Measurements from ENCODE around the gene GORAB. TPM values are rescaled to one million over a fixed set of nuclear protein-coding genes. Genes with fewer than 3 reads are reported as not detected.

The GORAB gene
- total RNA-seq, 1 experiment from 2014 or later = 10.9 TPM

- Histone ChIP-seq H3K27me3 (no peaks in the 10 kb centered on the region), H3K9me3 (replicated peaks) (no peaks in the 10 kb centered on the region), H3K4me3 (peak overlapping the region; percentile 67), H3K36me3 (no peaks in the 10 kb centered on the region), H3K27ac (peak overlapping the region; percentile 82), H3K4me1 (no peaks in the 10 kb centered on the region)
- no peak for DNase-seq
Measured at GRCh38 chr1:170530972-170531757, 801 bp upstream of the GORAB start.

GRCh38 chr1:170533298-170533697 is 1.3 kb downstream of the GORAB start:
- DNase-seq = no peak
- H3K9me3 ChIP-seq (replicated peaks) = no peaks in the 10 kb centered on the region
- H3K4me3 ChIP-seq = peak overlapping the region; percentile 67
- no peaks in the 10 kb centered on the region for H3K36me3 ChIP-seq
- no peaks in the 10 kb centered on the region for H3K4me1 ChIP-seq
- no peak overlapping the region for H3K27ac ChIP-seq
- no peaks in the 10 kb centered on the region for H3K27me3 ChIP-seq

GRCh38 chr1:170534626-170535147 is 2.7 kb downstream of the GORAB start:
- Histone ChIP-seq H3K27ac (no peak overlapping the region), H3K4me1 (no peaks in the 10 kb centered on the region), H3K4me3 (no peak overlapping the region), H3K36me3 (peaks cover 5% of the 10 kb centered on the region; the same call in 1 of the 2 replicates), H3K27me3 (no peaks in the 10 kb centered on the region), H3K9me3 (replicated peaks) (no peaks in the 10 kb centered on the region)
- no peak for DNase-seq

- Histone ChIP-seq H3K4me1 (no peaks in the 10 kb centered on the region), H3K4me3 (no peak overlapping the region), H3K27ac (no peak overlapping the region), H3K36me3 (peaks cover 5% of the 10 kb centered on the region; the same call in 1 of the 2 replicates), H3K9me3 (replicated peaks) (no peaks in the 10 kb centered on the region), H3K27me3 (no peaks in the 10 kb centered on the region)
- DNase-seq = no peak
Measured at GRCh38 chr1:170535418-170535817, 3.5 kb downstream of the GORAB start.

GRCh38 chr1:170536924-170537551 is 5.1 kb downstream of the GORAB start:
- DNase-seq = no peak
- peaks cover 6% of the 10 kb centered on the region for H3K36me3 ChIP-seq
- H3K4me1 ChIP-seq = no peaks in the 10 kb centered on the region
- H3K27me3 ChIP-seq = no peaks in the 10 kb centered on the region
- H3K4me3 ChIP-seq = no peak overlapping the region
- no peaks in the 10 kb centered on the region for H3K9me3 ChIP-seq (replicated peaks)
- no peak overlapping the region for H3K27ac ChIP-seq

GRCh38 chr1:170537798-170538503 is 6.0 kb downstream of the GORAB start:
- Histone ChIP-seq H3K4me3 (no peak overlapping the region), H3K36me3 (peaks cover 15% of the 10 kb centered on the region), H3K4me1 (no peaks in the 10 kb centered on the region), H3K9me3 (replicated peaks) (no peaks in the 10 kb centered on the region), H3K27me3 (no peaks in the 10 kb centered on the region), H3K27ac (no peak overlapping the region)
- DNase-seq = no peak

- Histone ChIP-seq H3K27me3 (no peaks in the 10 kb centered on the region), H3K27ac (no peak overlapping the region), H3K9me3 (replicated peaks) (no peaks in the 10 kb centered on the region), H3K4me3 (no peak overlapping the region), H3K4me1 (no peaks in the 10 kb centered on the region), H3K36me3 (peaks cover 19% of the 10 kb centered on the region)
- no peak for DNase-seq
Measured at GRCh38 chr1:170538687-170539086, 6.7 kb downstream of the GORAB start.

- peaks cover 19% of the 10 kb centered on the region for H3K36me3 ChIP-seq
- H3K27me3 ChIP-seq = no peaks in the 10 kb centered on the region
- no peaks in the 10 kb centered on the region for H3K9me3 ChIP-seq (replicated peaks)
- H3K4me1 ChIP-seq = no peaks in the 10 kb centered on the region
- DNase-seq = no peak
- no peak overlapping the region for H3K4me3 ChIP-seq
- no peak overlapping the region for H3K27ac ChIP-seq
Measured at GRCh38 chr1:170539154-170539553, 7.2 kb downstream of the GORAB start.

- Histone ChIP-seq H3K27ac (no peak overlapping the region), H3K4me3 (no peak overlapping the region), H3K9me3 (replicated peaks) (no peaks in the 10 kb centered on the region), H3K27me3 (no peaks in the 10 kb centered on the region), H3K36me3 (peaks cover 50% of the 10 kb centered on the region), H3K4me1 (no peaks in the 10 kb centered on the region)
- DNase-seq = no peak
Measured at GRCh38 chr1:170544624-170545023, 12.7 kb downstream of the GORAB start.

- no peaks in the 10 kb centered on the region for H3K4me1 ChIP-seq
- DNase-seq = no peak
- no peaks in the 10 kb centered on the region for H3K9me3 ChIP-seq (replicated peaks)
- H3K4me3 ChIP-seq = no peak overlapping the region
- peaks cover 55% of the 10 kb centered on the region for H3K36me3 ChIP-seq
- H3K27ac ChIP-seq = no peak overlapping the region
- H3K27me3 ChIP-seq = no peaks in the 10 kb centered on the region
Measured at GRCh38 chr1:170545476-170545875, 13.5 kb downstream of the GORAB start.

- Histone ChIP-seq H3K4me3 (no peak overlapping the region), H3K27ac (no peak overlapping the region), H3K27me3 (no peaks in the 10 kb centered on the region), H3K4me1 (no peaks in the 10 kb centered on the region), H3K36me3 (peaks cover 60% of the 10 kb centered on the region), H3K9me3 (replicated peaks) (no peaks in the 10 kb centered on the region)
- no peak for DNase-seq
Measured at GRCh38 chr1:170547255-170547654, 15.3 kb downstream of the GORAB start.

- Histone ChIP-seq H3K27me3 (no peaks in the 10 kb centered on the region), H3K9me3 (replicated peaks) (no peaks in the 10 kb centered on the region), H3K27ac (no peak overlapping the region), H3K36me3 (peaks cover 59% of the 10 kb centered on the region), H3K4me3 (no peak overlapping the region), H3K4me1 (no peaks in the 10 kb centered on the region)
- no peak for DNase-seq
Measured at GRCh38 chr1:170548497-170548896, 16.5 kb downstream of the GORAB start.

GRCh38 chr1:170555370-170555769 is 23.4 kb downstream of the GORAB start:
- Histone ChIP-seq H3K4me1 (no peaks in the 10 kb centered on the region), H3K9me3 (replicated peaks) (no peaks in the 10 kb centered on the region), H3K36me3 (peaks cover 22% of the 10 kb centered on the region), H3K27me3 (no peaks in the 10 kb centered on the region), H3K4me3 (no peak overlapping the region), H3K27ac (no peak overlapping the region)
- no peak for DNase-seq

- DNase-seq = no peak
- H3K27me3 ChIP-seq = no peaks in the 10 kb centered on the region
Measured at GRCh38 chr1:170556917-170557316, 25.0 kb downstream of the GORAB start.

GRCh38 chr1:170558731-170559130 is 26.8 kb downstream of the GORAB start:
- 0 out of 2 replicates have a peak, but pooled peaks cover 1% of the 10 kb centered on the region for H3K36me3 ChIP-seq
- no peak overlapping the region for H3K27ac ChIP-seq
- no peak overlapping the region for H3K4me3 ChIP-seq

More at GRCh38 chr1:170556917-170557316, 25.0 kb downstream of the GORAB start:
- no peaks in the 10 kb centered on the region for H3K9me3 ChIP-seq (replicated peaks)
- peaks cover 17% of the 10 kb centered on the region for H3K36me3 ChIP-seq
- no peak overlapping the region for H3K27ac ChIP-seq
- H3K4me3 ChIP-seq = no peak overlapping the region
- H3K4me1 ChIP-seq = no peaks in the 10 kb centered on the region

More at GRCh38 chr1:170558731-170559130, 26.8 kb downstream of the GORAB start:
- no peak for DNase-seq
- Histone ChIP-seq H3K4me1 (peaks cover 9% of the 10 kb centered on the region; the same call in 1 of the 2 replicates), H3K27me3 (no peaks in the 10 kb centered on the region), H3K9me3 (replicated peaks) (no peaks in the 10 kb centered on the region)
